ENCODE measurements around the gene MROH7. TPM values are rescaled to one million over a fixed set of nuclear protein-coding genes. Genes with fewer than 3 reads are reported as not detected.

MROH7 gene
- total RNA-seq, 4 donors from 2014 or later, result 3.5 to 11.8 (median 5.4) TPM

GRCh38 chr1:54716299-54717047, 74.9 kb downstream of the MROH7 start:
- Histone ChIP-seq H3K27ac (peak overlapping the region; percentile 53 to 82), H3K4me3 (peak overlapping the region; percentile 75 to 93), H3K36me3 (no peaks in the 10 kb centered on the region), H3K27me3 (no peaks in the 10 kb centered on the region), H3K9me3 (no peaks in the 10 kb centered on the region), H3K4me1 (peaks cover 0 to 5% of the 10 kb centered on the region in 2 donors)
- intact Hi-C loops (cut with DNase I; ENCODE audit: low total_unique reads), result no loop called here
- DNase-seq, result no peak
- no peak for TF ChIP-seq POLR2A (IDR thresholded peaks at IDR 0.05)
- TF ChIP-seq CTCF (IDR thresholded peaks at IDR 0.05), result no peak

- H3K9me3 ChIP-seq, result no peaks in the 10 kb centered on the region
- intact Hi-C loops (cut with DNase I; ENCODE audit: low total_unique reads), result no loop called here
- TF ChIP-seq CTCF (IDR thresholded peaks at IDR 0.05), result no peak
- no peak for TF ChIP-seq POLR2A (IDR thresholded peaks at IDR 0.05)
- H3K4me1 ChIP-seq, result no peaks in the 10 kb centered on the region
- DNase-seq, result no peak
- H3K27ac ChIP-seq, result no peak overlapping the region
- H3K4me3 ChIP-seq, result no peak overlapping the region
- H3K27me3 ChIP-seq, result no peaks in the 10 kb centered on the region
- no peaks in the 10 kb centered on the region for H3K36me3 ChIP-seq
Measured at GRCh38 chr1:54721719-54722118, 80.1 kb downstream of the MROH7 start.

GRCh38 chr1:54723985-54724384, 82.4 kb downstream of the MROH7 start:
- H3K4me1 ChIP-seq, result no peaks in the 10 kb centered on the region
- DNase-seq, result no peak
- TF ChIP-seq CTCF (IDR thresholded peaks at IDR 0.05) (no peak), POLR2A (IDR thresholded peaks at IDR 0.05) (no peak)

GRCh38 chr1:54724771-54725170, 83.2 kb downstream of the MROH7 start:
- H3K4me3 ChIP-seq, result no peak overlapping the region
- no peak for TF ChIP-seq POLR2A (IDR thresholded peaks at IDR 0.05)
- TF ChIP-seq CTCF (IDR thresholded peaks at IDR 0.05), result no peak
- H3K27me3 ChIP-seq, result no peaks in the 10 kb centered on the region
- no peak overlapping the region for H3K27ac ChIP-seq
- H3K4me1 ChIP-seq, result no peaks in the 10 kb centered on the region
- H3K36me3 ChIP-seq, result no peaks in the 10 kb centered on the region
- no peaks in the 10 kb centered on the region for H3K9me3 ChIP-seq
- intact Hi-C loops (cut with DNase I; ENCODE audit: low total_unique reads), result no loop called here
- DNase-seq, result no peak

More at GRCh38 chr1:54723985-54724384, 82.4 kb downstream of the MROH7 start:
- H3K36me3 ChIP-seq, result no peaks in the 10 kb centered on the region
- no peak overlapping the region for H3K27ac ChIP-seq
- H3K27me3 ChIP-seq, result no peaks in the 10 kb centered on the region
- no peaks in the 10 kb centered on the region for H3K9me3 ChIP-seq
- intact Hi-C loops (cut with DNase I; ENCODE audit: low total_unique reads), result no loop called here
- H3K4me3 ChIP-seq, result no peak overlapping the region

GRCh38 chr1:54728027-54728426, 86.4 kb downstream of the MROH7 start:
- no peak for TF ChIP-seq POLR2A (IDR thresholded peaks at IDR 0.05)
- Histone ChIP-seq H3K36me3 (no peaks in the 10 kb centered on the region), H3K4me1 (no peaks in the 10 kb centered on the region), H3K4me3 (no peak overlapping the region), H3K9me3 (no peaks in the 10 kb centered on the region), H3K27ac (no peak overlapping the region), H3K27me3 (no peaks in the 10 kb centered on the region)
- DNase-seq, result no peak
- intact Hi-C loops (cut with DNase I; ENCODE audit: low total_unique reads), result no loop called here
